ENCODE measurements around the gene SRGAP2C.
"Not testable (repeated sequence)": the region's sequence is repeated elsewhere in the genome, so short reads cannot be mapped to it uniquely, and the experiment has no call there.

GRCh38 chr1:121257632-121258031 lies 72.9 kb downstream of the SRGAP2C start:
- not testable (repeated sequence) for TF ChIP-seq CTCF, POLR2A (IDR thresholded peaks at IDR 0.05)
